GM21360 (cell line): Measurements from ENCODE around the gene LMNTD2.

ENCODE experiments used
- ATAC-seq: cut with Tn5 transposase; IDR thresholded peaks from one replicate; pipeline ENCODE4 v1.9.1; 2021; ENCODE audit warnings: mild to moderate bottlenecking, moderate library complexity; ENCODE audit not compliant: unreplicated experiment

LMNTD2 gene

GRCh38 chr11:568306-569157 lies 8.0 kb upstream of the LMNTD2 start:
- peak; percentile 78 for ATAC-seq

DNA sequence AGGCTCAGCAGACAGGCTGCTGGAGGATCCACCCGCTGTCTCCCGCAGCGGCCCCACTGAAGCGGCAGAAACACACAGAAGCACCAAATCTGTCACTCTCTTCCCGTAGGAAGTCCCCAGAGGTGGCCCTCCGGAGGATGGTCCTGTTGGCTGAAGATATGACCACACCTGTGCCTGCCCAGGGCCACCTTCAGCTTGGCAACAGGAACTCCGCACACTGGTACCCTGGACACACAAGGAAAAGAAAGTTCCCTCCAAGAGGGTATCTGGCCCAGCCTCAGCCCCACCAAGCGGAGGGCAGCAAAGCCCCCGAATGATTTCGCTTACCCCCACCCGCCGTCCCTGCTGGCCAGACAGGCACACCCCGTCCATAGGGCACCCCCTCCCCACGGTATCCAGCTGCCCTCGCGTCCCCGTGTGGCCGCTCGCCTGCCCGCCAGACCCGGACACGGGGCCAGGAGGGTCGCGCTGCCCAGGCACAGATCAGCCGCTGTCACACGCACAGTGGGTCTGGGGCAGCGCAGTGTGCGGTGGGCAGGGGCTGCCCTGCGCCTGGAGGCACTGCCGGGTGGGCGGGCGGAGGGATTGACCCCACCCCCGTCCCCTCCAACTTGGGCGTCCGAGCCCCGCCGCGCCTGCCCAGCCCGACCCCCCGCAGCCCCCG lies 7.2 kb upstream of the LMNTD2 start:
- ATAC-seq: peak; percentile 1

DNA sequence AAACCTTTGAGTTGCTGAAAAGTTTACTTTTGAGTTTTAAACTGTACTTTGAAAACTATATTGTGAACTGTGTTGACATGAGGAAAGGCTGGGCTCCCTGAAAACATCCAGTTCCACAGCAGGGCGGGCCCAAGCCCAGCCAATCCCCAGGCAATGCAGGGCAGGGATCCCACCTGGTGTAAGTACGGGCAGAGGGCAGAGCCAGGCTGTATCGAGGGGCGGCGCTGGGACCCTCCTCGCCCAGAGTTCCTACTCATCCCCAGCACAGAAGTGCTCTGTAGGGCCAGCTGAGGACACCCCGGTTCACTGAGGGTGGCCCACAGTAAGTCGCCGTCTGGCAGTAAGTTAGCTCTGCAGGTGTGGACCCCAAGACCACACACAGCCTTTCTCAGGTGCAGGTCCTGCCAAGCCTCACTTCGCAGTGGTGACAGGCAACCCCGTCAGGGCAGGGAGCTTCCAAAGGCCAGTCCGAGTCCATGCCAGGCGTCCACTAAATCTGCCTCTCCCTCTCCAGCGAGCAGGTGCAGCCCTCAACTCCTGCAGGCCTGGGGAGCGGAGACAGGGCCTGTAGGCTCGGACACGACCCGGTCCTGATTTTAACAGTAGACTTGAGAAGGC lies 6.6 kb upstream of the LMNTD2 start:
- ATAC-seq: no peak

DNA sequence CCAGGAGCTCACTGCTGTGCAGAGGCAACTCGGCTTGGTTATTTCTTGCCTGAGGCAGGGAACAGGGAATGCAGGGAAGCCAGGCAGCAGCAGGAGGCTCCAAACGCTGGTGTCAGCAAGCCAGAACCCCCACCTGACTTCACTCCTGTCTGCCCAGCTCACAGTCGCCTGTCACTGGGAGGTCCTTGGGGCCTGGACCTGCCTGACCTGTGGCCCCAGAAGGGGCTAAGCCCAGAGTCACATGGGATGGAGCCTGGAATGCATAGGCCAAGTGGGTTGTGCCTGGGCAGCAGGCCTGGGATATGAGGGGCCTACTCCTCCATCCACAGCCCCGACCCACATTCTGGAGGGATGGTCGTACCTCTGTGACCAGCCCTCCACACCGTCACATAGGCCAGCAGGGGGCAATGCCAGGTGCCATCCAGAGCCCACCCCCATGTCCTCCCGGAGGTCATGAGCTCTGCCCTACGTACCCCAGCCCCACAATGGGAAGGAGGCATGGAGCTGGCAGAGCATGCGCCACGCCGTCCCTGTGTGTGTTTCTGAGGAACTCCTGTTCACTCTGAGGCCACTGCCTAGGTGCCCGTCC lies 5.5 kb upstream of the LMNTD2 start:
- ATAC-seq: no peak

DNA sequence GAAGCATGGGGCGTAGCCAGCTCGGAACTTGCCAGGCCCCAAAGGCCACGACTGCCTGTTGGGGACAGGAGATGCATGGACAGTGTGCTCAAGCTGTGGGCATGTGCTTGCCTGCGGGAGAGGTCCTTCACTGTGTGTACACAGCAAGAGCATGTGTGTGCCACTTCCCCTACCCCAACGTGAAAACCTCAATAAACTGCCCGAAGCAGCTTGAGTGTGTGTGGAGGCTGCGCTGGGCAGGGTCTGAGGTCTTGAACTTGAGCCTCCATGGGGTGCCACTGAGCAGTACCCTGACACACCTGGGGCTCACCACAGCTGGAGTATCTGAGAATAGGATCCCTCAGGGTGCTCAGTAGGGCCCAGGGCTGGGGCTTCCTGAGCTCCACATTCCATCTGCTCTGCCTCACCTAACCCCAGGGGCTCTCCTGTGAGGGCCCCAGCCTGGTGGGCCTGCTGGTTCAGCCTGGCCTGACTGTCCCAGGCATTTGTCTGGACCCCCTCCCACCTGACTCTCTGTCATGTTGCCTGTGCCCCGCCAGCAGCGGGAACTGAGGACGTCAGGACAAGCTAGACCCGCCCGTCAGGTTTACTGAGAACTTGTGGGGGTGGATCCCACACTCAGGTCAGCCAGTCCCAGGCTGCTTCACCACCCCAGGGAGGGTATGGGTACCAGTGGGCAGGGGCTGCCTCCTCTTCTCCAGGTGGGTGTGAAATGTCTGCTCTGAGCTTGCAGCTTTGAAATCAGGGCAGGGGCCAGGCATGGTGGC lies 3.5 kb upstream of the LMNTD2 start:
- ATAC-seq: no peak

GRCh38 chr11:563066-563811 lies 2.7 kb upstream of the LMNTD2 start:
- no peak for ATAC-seq

DNA sequence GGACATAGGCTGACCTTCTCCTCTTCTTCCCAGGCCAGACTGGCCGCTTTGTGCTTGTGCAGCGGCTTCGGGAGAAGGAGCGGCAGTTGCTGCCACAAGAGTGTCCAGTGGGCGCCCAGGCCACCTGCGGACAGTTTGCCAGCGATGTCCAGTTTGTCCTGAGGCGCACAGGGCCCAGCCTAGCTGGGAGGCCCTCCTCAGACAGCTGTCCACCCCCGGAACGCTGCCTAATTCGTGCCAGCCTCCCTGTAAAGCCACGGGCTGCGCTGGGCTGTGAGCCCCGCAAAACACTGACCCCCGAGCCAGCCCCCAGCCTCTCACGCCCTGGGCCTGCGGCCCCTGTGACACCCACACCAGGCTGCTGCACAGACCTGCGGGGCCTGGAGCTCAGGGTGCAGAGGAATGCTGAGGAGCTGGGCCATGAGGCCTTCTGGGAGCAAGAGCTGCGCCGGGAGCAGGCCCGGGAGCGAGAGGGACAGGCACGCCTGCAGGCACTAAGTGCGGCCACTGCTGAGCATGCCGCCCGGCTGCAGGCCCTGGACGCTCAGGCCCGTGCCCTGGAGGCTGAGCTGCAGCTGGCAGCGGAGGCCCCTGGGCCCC lies 1.6 kb upstream of the LMNTD2 start:
- no peak for ATAC-seq

- peak; percentile 12 for ATAC-seq
These were observed 838 bp upstream of the LMNTD2 start for GRCh38 chr11:561148-562003.

GRCh38 chr11:559712-560304 lies 730 bp downstream of the LMNTD2 start:
- no peak for ATAC-seq

DNA sequence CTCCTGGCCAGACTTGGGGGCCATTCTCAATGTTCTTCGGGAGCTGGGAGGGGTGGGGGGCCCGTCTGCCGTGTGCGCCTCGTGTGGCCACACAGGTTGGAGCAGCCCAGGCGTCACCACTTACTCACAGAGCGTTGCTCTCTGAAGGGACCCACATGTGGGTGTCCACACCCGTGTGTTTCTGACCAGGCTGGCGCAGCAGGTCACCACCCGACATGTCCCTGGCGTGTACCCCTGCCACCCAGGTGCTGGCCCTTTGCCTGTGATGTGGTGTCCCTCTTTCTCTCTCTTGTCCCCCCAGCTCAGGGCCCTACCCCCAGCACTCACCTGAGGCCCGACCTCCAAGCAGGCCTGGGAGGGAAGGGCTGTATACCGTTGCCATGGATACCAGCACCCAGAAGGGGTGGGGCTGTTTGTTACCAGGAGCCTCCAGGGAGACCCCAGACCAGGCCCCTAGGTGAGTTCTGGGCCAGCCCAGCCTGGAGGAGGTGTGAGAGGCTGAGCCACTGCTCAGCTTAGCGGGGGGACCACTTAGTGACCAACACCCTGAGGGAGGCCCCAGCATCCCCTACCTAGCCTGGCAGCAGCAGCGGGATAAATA lies 1.4 kb downstream of the LMNTD2 start:
- no peak for ATAC-seq

DNA sequence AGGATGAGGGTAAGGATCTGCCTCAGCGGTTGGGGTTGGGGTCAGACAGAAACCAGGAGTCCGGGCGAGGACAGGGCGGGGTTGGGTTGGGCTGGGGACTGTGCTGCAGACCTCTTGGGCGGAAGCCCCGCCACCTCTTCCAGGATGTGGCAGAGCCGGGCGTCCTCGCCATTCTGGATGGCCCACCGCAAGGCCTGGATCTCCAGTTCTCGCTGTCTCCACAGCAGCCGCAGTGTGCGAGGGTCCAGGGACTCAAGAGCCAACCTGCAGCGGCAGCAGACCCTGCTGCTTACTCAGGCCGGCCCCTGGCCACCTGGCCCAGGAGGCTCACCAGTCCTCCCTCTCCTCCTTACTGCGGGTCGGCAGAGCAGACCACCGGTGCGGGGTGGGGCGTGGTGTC lies 2.0 kb downstream of the LMNTD2 start:
- ATAC-seq: no peak

DNA sequence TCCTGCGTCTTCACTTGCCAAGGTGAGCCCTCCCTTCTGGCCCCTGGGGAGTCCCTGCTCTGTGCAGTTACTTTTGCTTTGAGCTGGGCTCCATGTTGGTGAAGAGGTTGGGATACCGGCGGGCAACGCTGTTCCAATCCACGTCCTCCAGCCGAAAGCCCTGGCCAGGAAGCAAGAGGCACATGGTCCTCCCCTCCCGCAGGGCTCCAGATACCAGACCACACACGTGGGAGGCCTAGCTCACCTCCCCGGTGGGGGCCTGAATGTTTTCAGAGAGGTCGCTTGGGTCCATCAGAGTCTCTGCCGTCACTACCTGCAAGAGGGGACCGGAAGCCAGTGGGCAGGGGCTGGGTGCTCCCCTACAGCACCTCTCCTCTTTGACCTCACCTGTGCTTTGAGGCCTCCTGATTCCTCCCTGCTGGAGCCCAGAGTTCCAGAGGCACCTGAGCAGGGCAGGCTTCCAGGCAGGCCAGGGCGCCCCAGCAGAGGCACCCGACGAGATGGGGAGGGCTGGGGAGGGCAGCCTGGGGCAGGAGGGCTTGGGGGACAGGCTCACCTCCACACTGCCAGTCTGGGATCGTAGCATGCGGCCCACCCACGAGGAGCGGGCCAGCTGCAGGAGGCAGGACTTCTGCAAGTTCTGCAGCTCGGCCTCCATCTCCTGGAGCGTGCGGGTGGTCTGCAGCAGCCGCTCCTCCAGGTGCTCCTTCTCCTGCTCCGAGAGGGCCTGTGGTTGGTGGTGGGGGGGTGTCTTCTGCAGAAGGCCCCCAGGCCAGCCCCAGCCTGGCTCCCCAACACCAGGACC lies 3.0 kb downstream of the LMNTD2 start:
- no peak for ATAC-seq

- ATAC-seq: no peak
These were observed 3.8 kb downstream of the LMNTD2 start for GRCh38 chr11:556662-557256.

DNA sequence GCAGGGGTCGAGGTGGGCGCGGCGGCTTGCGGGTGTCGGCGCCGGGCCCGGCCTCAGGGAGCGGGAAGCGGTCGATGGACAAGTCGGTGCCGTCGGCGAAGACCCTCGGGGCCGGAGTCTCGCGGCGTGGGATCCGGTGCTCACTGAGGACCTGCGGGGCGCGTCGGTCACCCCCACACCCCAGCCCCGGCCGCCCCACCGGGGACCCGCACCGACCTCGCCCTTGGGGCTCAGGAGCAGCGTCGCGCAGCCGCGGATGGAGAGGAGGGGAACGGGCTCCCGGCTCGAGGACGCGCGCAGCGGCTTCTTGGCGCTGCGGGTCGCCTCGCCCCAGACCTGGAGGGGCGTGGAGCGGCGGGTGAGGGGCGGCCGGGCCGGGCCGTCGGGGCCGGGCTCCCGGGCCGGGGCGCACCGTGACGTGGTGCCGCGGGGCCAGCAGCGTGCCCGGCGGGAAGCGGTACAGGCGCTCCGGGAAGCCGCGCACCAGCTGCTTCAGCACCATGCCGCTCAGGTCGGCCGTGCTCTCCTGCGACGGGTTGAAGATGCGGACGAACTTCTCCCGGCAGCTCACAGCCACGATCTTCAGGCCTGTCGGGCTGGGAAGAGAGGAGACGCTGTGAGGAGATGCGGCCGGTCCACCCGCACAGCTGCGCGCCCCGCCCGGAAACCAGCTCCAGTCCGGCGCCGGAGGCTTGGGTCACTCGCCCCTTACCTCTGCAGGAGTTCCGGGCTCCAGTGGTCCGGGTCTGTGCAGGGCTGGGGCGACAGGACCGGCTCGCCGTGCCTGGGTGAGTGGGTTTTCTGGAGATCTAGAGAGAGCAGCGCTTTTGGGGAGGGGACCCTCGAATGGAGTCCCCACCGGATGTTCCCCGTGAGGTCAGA lies 4.5 kb downstream of the LMNTD2 start:
- no peak for ATAC-seq

DNA sequence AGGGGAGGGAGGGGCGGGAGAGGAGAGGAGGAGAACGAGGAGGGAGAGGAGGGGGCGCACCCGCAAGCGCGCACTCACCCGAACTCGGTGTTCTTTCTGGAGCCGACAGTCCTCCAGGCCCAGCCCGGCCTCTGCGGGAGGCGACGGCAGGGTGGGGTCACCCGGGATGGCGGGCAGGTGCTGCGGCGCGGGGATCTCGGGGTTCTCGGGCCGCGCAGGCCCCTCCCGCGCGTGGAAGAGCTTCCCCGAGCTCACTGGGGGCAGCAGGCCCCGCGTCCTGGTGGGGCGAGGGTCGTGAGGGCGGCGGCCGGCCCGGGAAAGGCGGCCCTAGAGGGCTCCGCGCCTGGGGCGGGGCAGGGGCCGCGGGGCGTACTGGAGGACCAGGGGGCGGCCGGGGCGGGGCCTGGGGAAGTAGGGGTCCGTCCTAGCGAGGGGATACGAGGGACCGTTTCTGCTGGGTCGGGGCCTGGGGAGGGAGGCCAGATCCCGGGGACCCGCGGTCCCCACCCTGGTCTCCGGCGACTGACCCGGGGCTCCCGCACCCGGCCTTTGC lies 5.2 kb downstream of the LMNTD2 start:
- ATAC-seq: no peak
